Neural progenitor cell (in vitro differentiated cells): ENCODE measurements around the gene SPHK1.

ENCODE experiments used
- CTCF ChIP-seq: fragments of 200-600 bp; sonication (generic); IDR thresholded peaks from 2 replicates; pipeline ENCODE4 v1.5.1; 2017; ENCODE audit warnings: antibody characterized with exemption, mild to moderate bottlenecking
- EZH2 ChIP-seq: fragments of 200-600 bp; sonication (generic); IDR thresholded peaks from 2 replicates; pipeline ENCODE4 v1.6.1; 2017; ENCODE audit warnings: antibody characterized with exemption, mild to moderate bottlenecking, moderate library complexity

- no peak for TF ChIP-seq EZH2
- TF ChIP-seq CTCF = no peak
Measured at GRCh38 chr17:76353004-76353598, 31.3 kb upstream of the SPHK1 start.
